Tibial nerve (tissue), 4 donors: ENCODE results near the gene VAMP8.

Experiments
- CTCF ChIP-seq, 5 experiments: fragments of 200-600 bp in 3 of 5; fragments of 450-650 bp in 2 of 5; sonication (generic) in 3 of 5; IDR thresholded peaks; one replicate each; pipeline ENCODE4 v1.5.1; 2016 to 2019; ENCODE audit warnings: antibody characterized with exemption in 5 of 5, mild to moderate bottlenecking in 3 of 5, moderate library complexity in 2 of 5
- EP300 ChIP-seq, 2 donors: sonication (generic); formaldehyde crosslinking; IDR thresholded peaks; one replicate each; pipeline ENCODE4 v1.6.1; 2017; ENCODE audit warnings: antibody characterized with exemption in 2 of 2, mild to moderate bottlenecking in 1 of 2
- POLR2A ChIP-seq, 2 donors: fragments of 450-650 bp; IDR thresholded peaks; one replicate each; pipeline ENCODE4 v1.6.1; 2017; ENCODE audit warnings: antibody characterized with exemption in 2 of 2, mild to moderate bottlenecking in 2 of 2, moderate library complexity in 2 of 2

GRCh38 chr2:85613717-85614515, 36.5 kb downstream of the VAMP8 start:
- TF ChIP-seq CTCF (IDR thresholded peaks at IDR 0.05) (no peak), EP300 (IDR thresholded peaks at IDR 0.05) (no peak), POLR2A (IDR thresholded peaks at IDR 0.05) (no peak)
